ENCODE measurements around the gene HESX1. TPM values are rescaled to one million over a fixed set of nuclear protein-coding genes. Genes with fewer than 3 reads are reported as not detected.

Gene HESX1
- total RNA-seq, 1 donor, result 0.52 TPM

DNA sequence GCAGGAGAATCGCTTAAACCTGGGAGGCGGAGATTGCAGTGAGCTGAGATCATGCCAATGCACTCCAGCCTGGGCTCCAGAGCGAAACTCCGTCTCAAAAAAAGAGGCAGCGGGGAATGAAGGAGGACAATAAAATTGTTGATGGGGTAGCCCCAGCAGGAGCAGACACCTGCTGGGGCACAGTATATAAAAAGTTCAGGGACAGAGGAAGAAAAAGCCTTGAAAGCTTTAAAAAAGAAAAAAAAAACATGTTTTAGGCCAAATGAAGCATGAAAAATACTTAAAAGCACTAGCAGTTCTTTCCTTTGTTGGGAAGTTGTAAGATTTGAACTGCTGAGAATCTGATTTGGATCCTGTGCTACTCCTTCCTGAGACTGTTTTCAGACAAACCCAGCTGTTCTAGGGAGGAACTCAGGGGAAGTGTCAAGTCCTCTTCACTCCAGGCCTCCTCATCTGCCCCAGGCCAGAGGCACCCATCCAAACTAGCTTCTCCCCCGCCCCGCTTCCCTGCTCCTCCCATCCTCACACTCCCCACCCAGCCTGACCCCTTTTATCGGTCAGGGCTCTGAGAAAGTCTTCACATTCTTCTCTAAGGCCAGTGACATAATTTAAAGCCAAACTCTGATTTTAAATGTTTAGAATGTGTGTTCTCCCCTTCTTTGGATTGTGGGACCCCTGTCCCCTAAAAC lies 39.6 kb downstream of the HESX1 start:
- Histone ChIP-seq H3K4me1 (ENCODE audit: insufficient read depth, low read length) (peaks cover 20% of the 10 kb centered on the region), H3K27me3 (ENCODE audit: insufficient read depth, low read length) (peaks cover 65% of the 10 kb centered on the region)

GRCh38 chr3:57158813-57159738 lies 40.7 kb downstream of the HESX1 start:
- Histone ChIP-seq H3K4me1 (ENCODE audit: insufficient read depth, low read length) (peaks cover 10% of the 10 kb centered on the region), H3K4me3 (ENCODE audit: low read length) (no peak overlapping the region), H3K9me3 (ENCODE audit: low read depth, low read length) (no peaks in the 10 kb centered on the region), H3K27me3 (ENCODE audit: insufficient read depth, low read length) (peaks cover 63% of the 10 kb centered on the region)

More for the DNA sequence above, 39.6 kb downstream of the HESX1 start:
- no peak overlapping the region for H3K4me3 ChIP-seq (ENCODE audit: low read length)
- no peaks in the 10 kb centered on the region for H3K9me3 ChIP-seq (ENCODE audit: low read depth, low read length)

GRCh38 chr3:57158325-57158724 lies 41.5 kb downstream of the HESX1 start:
- H3K27me3 ChIP-seq (ENCODE audit: insufficient read depth, low read length), result peaks cover 58% of the 10 kb centered on the region
- H3K4me3 ChIP-seq (ENCODE audit: low read length), result no peak overlapping the region
- H3K4me1 ChIP-seq (ENCODE audit: insufficient read depth, low read length), result peaks cover 7% of the 10 kb centered on the region
- H3K9me3 ChIP-seq (ENCODE audit: low read depth, low read length), result no peaks in the 10 kb centered on the region

DNA sequence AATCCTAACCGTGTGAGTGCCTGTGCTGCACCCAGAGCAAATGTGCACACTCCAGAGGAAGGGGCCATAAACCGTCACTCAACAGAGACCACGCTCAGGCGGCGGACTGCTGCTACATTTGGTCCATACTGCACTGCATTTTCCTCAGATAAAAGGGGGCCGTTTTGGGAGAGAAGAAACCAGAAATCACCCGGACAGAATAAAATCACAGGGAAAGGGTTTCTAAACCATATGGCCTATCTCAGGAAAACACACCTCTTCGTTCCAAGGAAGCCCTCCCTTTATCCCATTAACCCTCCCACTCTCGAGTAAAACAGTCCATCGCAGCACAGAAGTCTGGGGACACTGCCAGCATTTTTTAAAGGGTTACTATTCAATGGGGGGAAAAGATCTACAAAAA lies 42.2 kb downstream of the HESX1 start:
- no peaks in the 10 kb centered on the region for H3K9me3 ChIP-seq (ENCODE audit: low read depth, low read length)
- peaks cover 50% of the 10 kb centered on the region for H3K27me3 ChIP-seq (ENCODE audit: insufficient read depth, low read length)
- H3K4me3 ChIP-seq (ENCODE audit: low read length), result no peak overlapping the region
- H3K4me1 ChIP-seq (ENCODE audit: insufficient read depth, low read length), result peaks cover 7% of the 10 kb centered on the region

DNA sequence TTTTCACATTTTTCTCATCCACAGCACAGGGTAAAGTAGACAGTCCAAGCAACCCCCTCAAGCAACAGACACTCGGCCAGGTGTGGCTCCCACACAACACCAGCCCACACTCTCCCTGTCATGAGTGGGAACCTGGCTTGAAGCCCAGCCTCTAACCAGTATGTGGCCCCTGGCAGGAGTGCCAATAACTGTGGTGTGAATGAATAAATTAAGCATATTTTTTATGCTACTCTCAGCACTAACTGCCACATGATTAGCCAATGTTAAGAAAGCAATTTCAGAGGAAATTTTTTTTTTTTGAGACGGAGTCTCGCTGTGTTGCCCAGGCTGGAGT lies 44.5 kb downstream of the HESX1 start:
- Histone ChIP-seq H3K27me3 (ENCODE audit: insufficient read depth, low read length) (peaks cover 34% of the 10 kb centered on the region), H3K4me1 (ENCODE audit: insufficient read depth, low read length) (peaks cover 7% of the 10 kb centered on the region), H3K9me3 (ENCODE audit: low read depth, low read length) (no peaks in the 10 kb centered on the region), H3K4me3 (ENCODE audit: low read length) (no peak overlapping the region)

DNA sequence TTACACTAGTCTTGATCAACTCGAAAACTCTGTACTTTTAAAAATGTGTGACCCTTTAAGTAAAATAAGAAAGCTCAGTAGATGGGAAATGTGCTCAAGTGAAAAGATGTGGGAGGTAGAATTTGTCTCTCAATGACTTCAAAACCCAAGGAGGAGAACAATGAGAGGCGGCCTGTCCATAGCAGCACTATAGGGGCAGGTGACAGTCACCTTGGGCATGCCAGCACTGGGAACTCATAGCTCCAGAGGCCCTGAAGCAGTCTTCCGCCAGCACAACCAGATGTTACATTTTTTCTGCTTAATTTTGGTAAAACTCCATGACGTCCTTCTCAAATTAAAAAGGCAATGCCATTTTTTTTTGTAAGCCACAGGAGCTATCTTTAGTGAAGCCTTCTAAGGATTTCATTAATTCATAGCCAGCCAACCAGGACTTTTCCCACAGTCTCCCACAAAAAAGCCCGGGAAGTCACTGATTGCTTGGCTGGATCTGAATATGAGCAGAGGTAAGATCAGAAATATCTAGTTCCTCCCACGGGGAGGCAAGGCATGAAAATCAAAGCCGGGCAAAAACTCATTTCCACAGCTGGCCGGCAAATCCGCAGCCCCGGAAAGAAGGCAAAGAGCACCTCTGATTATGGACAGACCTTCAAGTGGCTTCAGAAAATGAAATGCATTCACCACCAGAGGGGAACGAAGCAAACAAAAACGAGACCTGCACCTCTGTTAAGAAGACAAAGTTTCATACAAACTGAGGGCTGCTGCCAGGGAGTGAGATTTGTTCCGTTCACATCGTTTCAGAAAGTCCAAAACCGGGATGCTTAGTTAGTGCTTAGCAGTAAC lies 45.1 kb downstream of the HESX1 start:
- Histone ChIP-seq H3K4me1 (ENCODE audit: insufficient read depth, low read length) (peaks cover 7% of the 10 kb centered on the region), H3K9me3 (ENCODE audit: low read depth, low read length) (no peaks in the 10 kb centered on the region), H3K27me3 (ENCODE audit: insufficient read depth, low read length) (peaks cover 34% of the 10 kb centered on the region), H3K4me3 (ENCODE audit: low read length) (no peak overlapping the region)

DNA sequence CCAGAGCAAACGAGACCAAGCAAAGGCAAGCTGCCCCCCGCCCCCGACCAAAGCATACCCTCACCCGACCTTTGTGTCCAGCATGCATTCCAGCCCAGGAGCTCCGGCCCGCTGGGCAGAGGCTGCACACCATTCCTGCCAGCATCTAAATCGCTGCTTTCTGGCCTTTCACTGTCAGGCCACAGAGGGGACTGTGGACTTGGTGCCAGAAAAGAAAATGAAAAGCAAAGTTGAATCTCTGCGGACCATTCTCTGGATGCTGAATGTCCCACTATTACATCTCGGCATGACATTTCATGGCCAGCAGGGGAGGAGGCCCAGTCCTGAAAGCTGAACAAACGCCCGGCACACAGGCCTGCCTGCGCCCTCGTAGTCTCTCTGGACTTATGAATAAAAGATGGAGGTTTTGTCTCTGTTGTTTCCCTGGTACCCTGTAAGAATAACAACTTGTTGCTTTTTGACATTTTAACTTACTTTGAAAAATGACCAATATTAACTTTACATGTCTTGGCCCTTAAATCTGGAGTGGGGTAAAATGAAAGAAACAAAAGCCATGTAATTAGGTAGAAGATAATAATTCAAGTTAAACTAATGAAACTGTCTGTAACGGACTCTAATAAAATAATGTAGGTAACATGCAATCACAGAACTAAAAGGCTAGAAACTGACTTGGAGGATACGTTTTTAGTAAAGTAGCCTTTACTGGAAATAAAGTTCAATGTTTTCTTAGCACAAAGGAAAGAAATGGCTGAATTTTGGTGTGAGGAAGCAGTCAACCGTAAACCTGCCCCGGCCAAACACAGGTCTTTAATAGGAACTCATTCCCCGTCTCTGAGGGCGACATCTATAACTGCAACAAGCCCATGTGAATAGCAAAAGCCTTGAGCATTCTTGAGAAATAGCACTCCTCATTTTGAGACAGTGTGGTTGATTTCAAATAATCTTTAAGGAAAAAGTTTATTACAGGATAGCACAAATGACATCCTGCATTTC lies 47.3 kb downstream of the HESX1 start:
- Histone ChIP-seq H3K27me3 (ENCODE audit: insufficient read depth, low read length) (peaks cover 19% of the 10 kb centered on the region), H3K4me3 (ENCODE audit: low read length) (no peak overlapping the region), H3K4me1 (ENCODE audit: insufficient read depth, low read length) (no peaks in the 10 kb centered on the region), H3K9me3 (ENCODE audit: low read depth, low read length) (no peaks in the 10 kb centered on the region)

GRCh38 chr3:57151749-57152148 lies 48.0 kb downstream of the HESX1 start:
- no peak overlapping the region for H3K4me3 ChIP-seq (ENCODE audit: low read length)
- H3K4me1 ChIP-seq (ENCODE audit: insufficient read depth, low read length), result no peaks in the 10 kb centered on the region
- peaks cover 19% of the 10 kb centered on the region for H3K27me3 ChIP-seq (ENCODE audit: insufficient read depth, low read length)
- H3K9me3 ChIP-seq (ENCODE audit: low read depth, low read length), result no peaks in the 10 kb centered on the region

DNA sequence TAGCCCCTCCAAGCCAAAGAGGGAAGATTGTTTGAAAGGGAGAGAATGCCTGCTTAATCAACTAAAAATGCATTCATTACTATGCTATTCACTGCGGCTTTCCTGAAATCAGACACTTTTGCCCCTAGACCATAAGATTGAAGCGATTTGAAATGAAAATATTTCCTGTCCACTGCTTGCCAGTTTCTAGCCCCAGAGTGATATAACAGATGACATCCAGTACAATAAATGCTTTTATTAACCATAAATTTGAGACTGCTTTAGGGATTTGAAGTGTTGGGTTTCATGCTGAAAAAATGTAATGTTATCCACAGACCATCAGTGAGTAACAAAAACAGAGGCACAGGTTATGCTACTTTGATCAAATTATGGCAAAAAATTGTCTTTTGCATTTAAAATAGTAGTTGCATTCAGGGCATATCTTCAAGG lies 48.7 kb downstream of the HESX1 start:
- H3K9me3 ChIP-seq (ENCODE audit: low read depth, low read length), result no peaks in the 10 kb centered on the region
- no peak overlapping the region for H3K4me3 ChIP-seq (ENCODE audit: low read length)
- no peaks in the 10 kb centered on the region for H3K4me1 ChIP-seq (ENCODE audit: insufficient read depth, low read length)
- H3K27me3 ChIP-seq (ENCODE audit: insufficient read depth, low read length), result peaks cover 15% of the 10 kb centered on the region

DNA sequence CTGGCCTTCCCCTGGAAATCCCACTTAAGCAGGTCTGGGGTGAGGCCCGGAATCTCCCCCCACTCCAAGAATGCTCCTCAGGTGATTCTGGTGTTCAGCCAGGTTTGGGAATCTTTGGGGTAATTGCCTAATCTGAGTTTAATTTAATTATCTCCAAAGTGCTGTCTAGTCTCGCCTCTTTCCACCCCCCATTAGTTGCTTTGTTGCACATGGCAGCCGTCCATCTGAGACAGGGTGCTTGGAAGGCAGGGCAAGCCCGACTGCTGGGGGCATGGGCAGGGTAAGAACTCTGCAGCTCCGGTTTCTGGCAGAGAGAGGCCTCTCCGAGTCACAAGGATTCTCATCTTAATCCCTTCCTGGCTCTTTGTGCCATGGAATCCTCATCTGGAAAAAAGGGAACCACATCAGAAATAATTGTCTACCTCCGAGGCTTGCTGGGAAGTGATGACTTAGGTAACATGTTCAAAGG lies 49.6 kb downstream of the HESX1 start:
- Histone ChIP-seq H3K4me1 (ENCODE audit: insufficient read depth, low read length) (no peaks in the 10 kb centered on the region), H3K4me3 (ENCODE audit: low read length) (no peak overlapping the region), H3K9me3 (ENCODE audit: low read depth, low read length) (no peaks in the 10 kb centered on the region), H3K27me3 (ENCODE audit: insufficient read depth, low read length) (peaks cover 14% of the 10 kb centered on the region)

Other genes starting within 250 kb of the HESX1 start
- gene SPATA12, start 139.3 kb downstream of the HESX1 start, total RNA-seq, result not detected
- gene IL17RD, start 34.6 kb downstream of the HESX1 start, total RNA-seq, result under 0.01 TPM
- gene APPL1, start 27.8 kb upstream of the HESX1 start, total RNA-seq, result 53.9 TPM
- gene ASB14, start 92.7 kb upstream of the HESX1 start, total RNA-seq, result 0.10 TPM